HepG2 (cell line): ENCODE measurements around the gene HECTD3. TPM values are rescaled to one million over a fixed set of nuclear protein-coding genes. Genes with fewer than 3 reads are reported as not detected.

Experiments
- ELF3 ChIP-seq: IDR thresholded peaks from 2 replicates; pipeline ENCODE4 v1.6.1; 2016; ENCODE audit warnings: missing genetic modification reagents, missing compliant biosample characterization
- GATAD2A ChIP-seq: IDR thresholded peaks from 2 replicates; pipeline ENCODE4 v1.6.1; 2016
- IKZF1 ChIP-seq: fragments of 450-650 bp; IDR thresholded peaks from 2 replicates; pipeline ENCODE4 v1.7.1; 2016
- KMT2B ChIP-seq: IDR thresholded peaks from 2 replicates; pipeline ENCODE4 v1.6.1; 2016; ENCODE audit warnings: missing genetic modification reagents, missing compliant biosample characterization
- NFE2L1 ChIP-seq: sonication (generic); formaldehyde crosslinking; IDR thresholded peaks from 2 replicates; pipeline ENCODE4 v1.4.0; 2020; ENCODE audit warnings: missing genetic modification reagents, mild to moderate bottlenecking, borderline replicate concordance
- NFE2L2 ChIP-seq: fragments of 150-350 bp; IDR thresholded peaks from 2 replicates; pipeline ENCODE4 v1.6.1; 2014; ENCODE audit warnings: low read length
- NR2F6 ChIP-seq, 2 experiments: IDR thresholded peaks; 2 replicates each; pipeline ENCODE4 v1.6.1; 2016; ENCODE audit warnings: antibody characterized with exemption in 1 of 2, mild to moderate bottlenecking in 1 of 2
- POLR2G ChIP-seq: fragments of 200-400 bp; formaldehyde crosslinking; IDR thresholded peaks from 2 replicates; pipeline ENCODE4 v1.6.1; 2018; ENCODE audit warnings: mild to moderate bottlenecking, low read depth, low read length, moderate library complexity
- SMYD3 ChIP-seq: sonication (generic); formaldehyde crosslinking; IDR thresholded peaks from 2 replicates; pipeline ENCODE4 v1.8.1; 2023; ENCODE audit warnings: mild to moderate bottlenecking, missing genetic modification reagents
- TARDBP ChIP-seq: sonication (generic); formaldehyde crosslinking; IDR thresholded peaks from 2 replicates; pipeline ENCODE4 v1.8.0; 2022; ENCODE audit warnings: mild to moderate bottlenecking, missing genetic modification reagents
- TOE1 ChIP-seq: sonication (generic); formaldehyde crosslinking; IDR thresholded peaks from 2 replicates; pipeline ENCODE4 v1.4.0; 2020; ENCODE audit warnings: mild to moderate bottlenecking, missing genetic modification reagents
- ZNF274 ChIP-seq: sonication (generic); formaldehyde crosslinking; IDR thresholded peaks from 2 replicates; pipeline ENCODE4 v1.5.1; 2020; ENCODE audit warnings: mild to moderate bottlenecking, missing genetic modification reagents
- ZNF629 ChIP-seq: sonication (generic); formaldehyde crosslinking; conservative IDR thresholded peaks from 2 replicates; pipeline ENCODE4 v1.5.0; 2020; ENCODE audit warnings: missing genetic modification reagents
- ZNF841 ChIP-seq: sonication (generic); formaldehyde crosslinking; IDR thresholded peaks from 2 replicates; pipeline ENCODE4 v1.8.1; 2023; ENCODE audit warnings: missing genetic modification reagents, borderline replicate concordance
- polyA plus RNA-seq, 8 experiments: library from polyadenylated mRNA; depleted of rRNA in 3 of 8; stranded (reverse) in 7 of 8; unstranded in 1 of 8; fragments of >200 nt; fragmentation: Illumina TruSeq in 4 of 8; extraction: Trizol in 4 of 8; gene quantifications; 2 replicates each; pipeline versions ENCODE4 v1.2.1 to v1.2.3, GENCODE V29; 2011 to 2016; ENCODE audit warnings: low read depth in 4 of 8, missing spikeins in 1 of 8, mixed read lengths in 1 of 8; ENCODE audit not compliant: insufficient read depth in 1 of 8
- total RNA-seq, 5 experiments: library from RNA; depleted of rRNA; stranded (reverse); fragments of >200 nt; fragmentation: Illumina TruSeq; extraction: Trizol; gene quantifications; 2 replicates each; pipeline ENCODE4 v1.2.3, GENCODE V29; 2016; ENCODE audit warnings: low read depth in 1 of 5
- TF ChIP-seq, protein P1 (sequence below): sonication (generic); formaldehyde crosslinking; IDR thresholded peaks from 2 replicates; pipeline ENCODE4 v1.4.0; 2020; ENCODE audit warnings: mild to moderate bottlenecking, missing genetic modification reagents
- TF ChIP-seq, protein P2 (sequence below): sonication (generic); formaldehyde crosslinking; IDR thresholded peaks from 2 replicates; pipeline ENCODE4 v1.5.1; 2020; ENCODE audit warnings: mild to moderate bottlenecking, missing genetic modification reagents, borderline replicate concordance
- TF ChIP-seq, protein P3 (sequence below): fragments of 450-650 bp; IDR thresholded peaks from 2 replicates; pipeline ENCODE4 v1.6.1; 2017
- TF ChIP-seq, protein P4 (sequence below): sonication (generic); formaldehyde crosslinking; IDR thresholded peaks from 2 replicates; pipeline ENCODE4 v1.4.0; 2020; ENCODE audit warnings: missing genetic modification reagents, borderline replicate concordance

HECTD3 gene
- total and polyA plus RNA-seq, 2 of the 13 experiments (the other 11 are each of a cell fraction or from before 2014, with no cell fraction given) = 18.6 to 24.5 TPM

DNA sequence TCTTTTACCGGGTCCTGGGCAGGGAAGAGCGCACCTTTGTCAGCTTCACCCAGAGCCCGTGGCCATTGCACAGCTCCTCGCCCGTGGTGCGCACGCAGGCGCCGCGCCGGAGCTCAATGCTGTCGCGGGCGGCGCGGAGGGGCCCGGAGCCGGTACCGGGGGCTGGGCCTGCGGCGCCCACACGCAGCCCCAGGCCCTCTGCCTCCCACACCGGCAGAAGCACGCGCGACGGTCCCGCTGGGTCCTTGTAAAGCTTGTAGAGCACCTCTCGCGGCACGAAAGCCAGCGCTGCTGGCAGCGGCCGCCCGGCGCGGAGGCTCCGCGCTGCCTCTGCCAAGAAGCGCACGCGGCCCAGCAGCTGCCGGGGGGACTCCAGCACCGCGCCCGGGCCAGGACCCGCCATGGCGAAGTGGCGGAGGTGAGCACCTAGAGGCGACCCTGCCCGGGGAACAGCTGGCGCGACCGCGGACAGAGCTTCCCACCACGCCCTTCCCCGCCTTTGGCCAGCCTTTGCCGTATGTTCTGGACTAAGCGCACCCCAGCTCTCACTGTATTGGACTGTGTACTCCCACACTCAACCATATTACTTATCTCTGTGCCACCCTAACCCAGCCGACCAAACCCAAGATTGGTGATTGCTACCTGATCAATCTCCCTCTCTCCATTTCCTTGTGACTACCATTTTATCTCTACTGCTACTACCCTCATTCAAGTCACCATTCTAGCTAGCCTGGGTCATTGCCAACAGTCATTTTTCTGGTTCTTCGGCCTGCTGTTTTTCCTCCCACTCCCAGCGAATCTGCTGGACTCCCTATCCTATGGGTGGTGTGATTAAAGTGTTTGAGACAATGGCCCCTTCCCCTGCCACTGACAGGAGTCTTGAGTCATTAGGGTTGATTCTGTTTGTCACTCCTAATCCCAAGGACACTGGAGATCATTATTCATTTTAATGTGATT, at the start of gene HECTD3 (continued):
- TF ChIP-seq, protein P1, sequence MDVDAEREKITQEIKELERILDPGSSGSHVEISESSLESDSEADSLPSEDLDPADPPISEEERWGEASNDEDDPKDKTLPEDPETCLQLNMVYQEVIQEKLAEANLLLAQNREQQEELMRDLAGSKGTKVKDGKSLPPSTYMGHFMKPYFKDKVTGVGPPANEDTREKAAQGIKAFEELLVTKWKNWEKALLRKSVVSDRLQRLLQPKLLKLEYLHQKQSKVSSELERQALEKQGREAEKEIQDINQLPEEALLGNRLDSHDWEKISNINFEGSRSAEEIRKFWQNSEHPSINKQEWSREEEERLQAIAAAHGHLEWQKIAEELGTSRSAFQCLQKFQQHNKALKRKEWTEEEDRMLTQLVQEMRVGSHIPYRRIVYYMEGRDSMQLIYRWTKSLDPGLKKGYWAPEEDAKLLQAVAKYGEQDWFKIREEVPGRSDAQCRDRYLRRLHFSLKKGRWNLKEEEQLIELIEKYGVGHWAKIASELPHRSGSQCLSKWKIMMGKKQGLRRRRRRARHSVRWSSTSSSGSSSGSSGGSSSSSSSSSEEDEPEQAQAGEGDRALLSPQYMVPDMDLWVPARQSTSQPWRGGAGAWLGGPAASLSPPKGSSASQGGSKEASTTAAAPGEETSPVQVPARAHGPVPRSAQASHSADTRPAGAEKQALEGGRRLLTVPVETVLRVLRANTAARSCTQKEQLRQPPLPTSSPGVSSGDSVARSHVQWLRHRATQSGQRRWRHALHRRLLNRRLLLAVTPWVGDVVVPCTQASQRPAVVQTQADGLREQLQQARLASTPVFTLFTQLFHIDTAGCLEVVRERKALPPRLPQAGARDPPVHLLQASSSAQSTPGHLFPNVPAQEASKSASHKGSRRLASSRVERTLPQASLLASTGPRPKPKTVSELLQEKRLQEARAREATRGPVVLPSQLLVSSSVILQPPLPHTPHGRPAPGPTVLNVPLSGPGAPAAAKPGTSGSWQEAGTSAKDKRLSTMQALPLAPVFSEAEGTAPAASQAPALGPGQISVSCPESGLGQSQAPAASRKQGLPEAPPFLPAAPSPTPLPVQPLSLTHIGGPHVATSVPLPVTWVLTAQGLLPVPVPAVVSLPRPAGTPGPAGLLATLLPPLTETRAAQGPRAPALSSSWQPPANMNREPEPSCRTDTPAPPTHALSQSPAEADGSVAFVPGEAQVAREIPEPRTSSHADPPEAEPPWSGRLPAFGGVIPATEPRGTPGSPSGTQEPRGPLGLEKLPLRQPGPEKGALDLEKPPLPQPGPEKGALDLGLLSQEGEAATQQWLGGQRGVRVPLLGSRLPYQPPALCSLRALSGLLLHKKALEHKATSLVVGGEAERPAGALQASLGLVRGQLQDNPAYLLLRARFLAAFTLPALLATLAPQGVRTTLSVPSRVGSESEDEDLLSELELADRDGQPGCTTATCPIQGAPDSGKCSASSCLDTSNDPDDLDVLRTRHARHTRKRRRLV (CRISPR knock-in tag) = no peak
- TF ChIP-seq, protein P2, sequence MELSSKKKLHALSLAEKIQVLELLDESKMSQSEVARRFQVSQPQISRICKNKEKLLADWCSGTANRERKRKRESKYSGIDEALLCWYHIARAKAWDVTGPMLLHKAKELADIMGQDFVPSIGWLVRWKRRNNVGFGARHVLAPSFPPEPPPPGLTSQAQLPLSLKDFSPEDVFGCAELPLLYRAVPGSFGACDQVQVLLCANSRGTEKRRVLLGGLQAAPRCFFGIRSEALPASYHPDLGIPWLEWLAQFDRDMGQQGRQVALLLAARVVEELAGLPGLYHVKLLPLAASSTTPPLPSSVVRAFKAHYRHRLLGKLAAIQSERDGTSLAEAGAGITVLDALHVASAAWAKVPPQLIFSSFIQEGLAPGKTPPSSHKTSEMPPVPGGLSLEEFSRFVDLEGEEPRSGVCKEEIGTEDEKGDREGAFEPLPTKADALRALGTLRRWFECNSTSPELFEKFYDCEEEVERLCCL = no peak
- peak; percentile 66; the same call in 1 of the 2 replicates for TF ChIP-seq ZNF274
- no peak for TF ChIP-seq NFE2L1
- TF ChIP-seq TOE1 (CRISPR knock-in tag) = no peak
- TF ChIP-seq POLR2G = peak; percentile 70
- TF ChIP-seq ZNF841 (CRISPR knock-in tag) = no peak; the same call in 1 of the 2 replicates
- TF ChIP-seq GATAD2A (CRISPR knock-in tag) = no peak
- TF ChIP-seq SMYD3 (CRISPR knock-in tag) = no peak
- no peak for TF ChIP-seq ELF3
- TF ChIP-seq NR2F6 (IDR thresholded peaks at IDR 0.05) = no peak
- no peak for TF ChIP-seq NR2F6 (CRISPR knock-in tag; IDR thresholded peaks at IDR 0.05)
- TF ChIP-seq IKZF1 = no peak
- TF ChIP-seq ZNF629 (CRISPR knock-in tag) = no peak
- TF ChIP-seq, protein P3, sequence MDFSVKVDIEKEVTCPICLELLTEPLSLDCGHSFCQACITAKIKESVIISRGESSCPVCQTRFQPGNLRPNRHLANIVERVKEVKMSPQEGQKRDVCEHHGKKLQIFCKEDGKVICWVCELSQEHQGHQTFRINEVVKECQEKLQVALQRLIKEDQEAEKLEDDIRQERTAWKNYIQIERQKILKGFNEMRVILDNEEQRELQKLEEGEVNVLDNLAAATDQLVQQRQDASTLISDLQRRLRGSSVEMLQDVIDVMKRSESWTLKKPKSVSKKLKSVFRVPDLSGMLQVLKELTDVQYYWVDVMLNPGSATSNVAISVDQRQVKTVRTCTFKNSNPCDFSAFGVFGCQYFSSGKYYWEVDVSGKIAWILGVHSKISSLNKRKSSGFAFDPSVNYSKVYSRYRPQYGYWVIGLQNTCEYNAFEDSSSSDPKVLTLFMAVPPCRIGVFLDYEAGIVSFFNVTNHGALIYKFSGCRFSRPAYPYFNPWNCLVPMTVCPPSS = no peak
- no peak for TF ChIP-seq TARDBP (CRISPR knock-in tag)
- no peak for TF ChIP-seq NFE2L2
- no peak; the same call in 1 of the 2 replicates for TF ChIP-seq KMT2B (CRISPR knock-in tag)
- TF ChIP-seq, protein P4, sequence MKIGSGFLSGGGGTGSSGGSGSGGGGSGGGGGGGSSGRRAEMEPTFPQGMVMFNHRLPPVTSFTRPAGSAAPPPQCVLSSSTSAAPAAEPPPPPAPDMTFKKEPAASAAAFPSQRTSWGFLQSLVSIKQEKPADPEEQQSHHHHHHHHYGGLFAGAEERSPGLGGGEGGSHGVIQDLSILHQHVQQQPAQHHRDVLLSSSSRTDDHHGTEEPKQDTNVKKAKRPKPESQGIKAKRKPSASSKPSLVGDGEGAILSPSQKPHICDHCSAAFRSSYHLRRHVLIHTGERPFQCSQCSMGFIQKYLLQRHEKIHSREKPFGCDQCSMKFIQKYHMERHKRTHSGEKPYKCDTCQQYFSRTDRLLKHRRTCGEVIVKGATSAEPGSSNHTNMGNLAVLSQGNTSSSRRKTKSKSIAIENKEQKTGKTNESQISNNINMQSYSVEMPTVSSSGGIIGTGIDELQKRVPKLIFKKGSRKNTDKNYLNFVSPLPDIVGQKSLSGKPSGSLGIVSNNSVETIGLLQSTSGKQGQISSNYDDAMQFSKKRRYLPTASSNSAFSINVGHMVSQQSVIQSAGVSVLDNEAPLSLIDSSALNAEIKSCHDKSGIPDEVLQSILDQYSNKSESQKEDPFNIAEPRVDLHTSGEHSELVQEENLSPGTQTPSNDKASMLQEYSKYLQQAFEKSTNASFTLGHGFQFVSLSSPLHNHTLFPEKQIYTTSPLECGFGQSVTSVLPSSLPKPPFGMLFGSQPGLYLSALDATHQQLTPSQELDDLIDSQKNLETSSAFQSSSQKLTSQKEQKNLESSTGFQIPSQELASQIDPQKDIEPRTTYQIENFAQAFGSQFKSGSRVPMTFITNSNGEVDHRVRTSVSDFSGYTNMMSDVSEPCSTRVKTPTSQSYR (CRISPR knock-in tag) = no peak
